ENCODE measurements around the gene AKR1D1. TPM values are rescaled to one million over a fixed set of nuclear protein-coding genes. Genes with fewer than 3 reads are reported as not detected.
"Not testable (repeated sequence)": the region's sequence is repeated elsewhere in the genome, so short reads cannot be mapped to it uniquely, and the experiment has no call there.

The AKR1D1 gene
- total RNA-seq, 4 donors from 2014 or later: not detected

DNA sequence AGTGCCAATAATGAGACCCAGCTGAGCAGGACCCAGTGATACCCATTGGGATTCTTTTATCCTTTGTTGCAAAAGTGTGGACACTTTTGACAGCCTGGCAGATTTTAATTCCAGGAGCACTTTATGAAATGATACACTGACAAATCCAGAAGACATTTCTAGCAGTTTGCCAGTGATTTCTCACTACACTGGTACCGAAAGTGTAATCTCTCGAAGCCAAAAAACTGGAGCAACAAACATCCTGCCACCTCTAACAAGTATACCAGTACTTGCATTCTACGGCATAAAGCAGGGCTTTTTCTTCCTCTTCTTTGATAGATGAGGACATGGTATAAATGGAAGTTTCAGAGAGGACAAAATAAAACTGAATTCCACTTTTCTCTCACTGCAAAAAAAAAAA lies 28.4 kb upstream of the AKR1D1 start:
- no peaks in the 10 kb centered on the region for H3K36me3 ChIP-seq
- no peak overlapping the region for H3K4me3 ChIP-seq
- no peak for DNase-seq
- no peak for TF ChIP-seq POLR2A (IDR thresholded peaks at IDR 0.05)
- TF ChIP-seq, protein P1, sequence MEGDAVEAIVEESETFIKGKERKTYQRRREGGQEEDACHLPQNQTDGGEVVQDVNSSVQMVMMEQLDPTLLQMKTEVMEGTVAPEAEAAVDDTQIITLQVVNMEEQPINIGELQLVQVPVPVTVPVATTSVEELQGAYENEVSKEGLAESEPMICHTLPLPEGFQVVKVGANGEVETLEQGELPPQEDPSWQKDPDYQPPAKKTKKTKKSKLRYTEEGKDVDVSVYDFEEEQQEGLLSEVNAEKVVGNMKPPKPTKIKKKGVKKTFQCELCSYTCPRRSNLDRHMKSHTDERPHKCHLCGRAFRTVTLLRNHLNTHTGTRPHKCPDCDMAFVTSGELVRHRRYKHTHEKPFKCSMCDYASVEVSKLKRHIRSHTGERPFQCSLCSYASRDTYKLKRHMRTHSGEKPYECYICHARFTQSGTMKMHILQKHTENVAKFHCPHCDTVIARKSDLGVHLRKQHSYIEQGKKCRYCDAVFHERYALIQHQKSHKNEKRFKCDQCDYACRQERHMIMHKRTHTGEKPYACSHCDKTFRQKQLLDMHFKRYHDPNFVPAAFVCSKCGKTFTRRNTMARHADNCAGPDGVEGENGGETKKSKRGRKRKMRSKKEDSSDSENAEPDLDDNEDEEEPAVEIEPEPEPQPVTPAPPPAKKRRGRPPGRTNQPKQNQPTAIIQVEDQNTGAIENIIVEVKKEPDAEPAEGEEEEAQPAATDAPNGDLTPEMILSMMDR (IDR thresholded peaks at IDR 0.05): no peak
- no peaks in the 10 kb centered on the region for H3K9me3 ChIP-seq
- no peaks in the 10 kb centered on the region for H3K27me3 ChIP-seq
- H3K27ac ChIP-seq: no peak overlapping the region
- no peaks in the 10 kb centered on the region for H3K4me1 ChIP-seq

DNA sequence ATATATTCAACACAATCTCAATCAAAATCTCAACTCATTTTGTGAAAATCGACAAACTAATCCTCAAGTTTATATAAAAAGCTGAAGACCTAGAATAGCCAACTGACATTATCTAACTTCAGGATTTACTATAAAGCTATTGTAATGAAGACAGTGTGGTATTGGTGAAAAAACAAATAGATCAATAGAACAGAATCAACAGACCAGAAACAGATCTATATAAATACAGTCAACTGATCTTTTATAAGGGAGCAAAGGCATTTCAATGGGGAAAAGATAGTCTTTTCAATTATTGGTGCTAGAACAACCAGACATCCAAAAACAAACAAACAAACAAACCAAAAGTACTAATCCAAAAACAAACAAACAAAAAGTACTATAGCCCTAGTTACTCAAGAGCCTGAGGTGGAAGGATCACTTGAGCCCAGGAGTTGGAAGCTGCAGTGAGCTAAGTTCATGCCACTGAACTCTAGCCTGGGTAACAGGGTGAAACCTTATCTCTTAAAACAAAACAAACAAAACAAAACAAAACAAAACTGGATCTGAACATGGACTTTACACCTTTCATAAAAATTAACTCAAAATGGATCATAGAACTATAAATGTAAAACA lies 26.6 kb upstream of the AKR1D1 start:
- H3K4me3 ChIP-seq: no peak overlapping the region
- no peak for DNase-seq
- no peaks in the 10 kb centered on the region for H3K27me3 ChIP-seq
- no peaks in the 10 kb centered on the region for H3K36me3 ChIP-seq
- H3K27ac ChIP-seq: no peak overlapping the region
- H3K4me1 ChIP-seq: no peaks in the 10 kb centered on the region
- no peaks in the 10 kb centered on the region for H3K9me3 ChIP-seq
- no peak for TF ChIP-seq POLR2A (IDR thresholded peaks at IDR 0.05)
- TF ChIP-seq, protein P1 (IDR thresholded peaks at IDR 0.05): no peak

GRCh38 chr7:138051712-138052247 lies 24.5 kb upstream of the AKR1D1 start:
- not testable (repeated sequence) for H3K27ac ChIP-seq, H3K27me3 ChIP-seq, H3K4me1 ChIP-seq, H3K9me3 ChIP-seq, H3K4me3 ChIP-seq, DNase-seq, H3K36me3 ChIP-seq

DNA sequence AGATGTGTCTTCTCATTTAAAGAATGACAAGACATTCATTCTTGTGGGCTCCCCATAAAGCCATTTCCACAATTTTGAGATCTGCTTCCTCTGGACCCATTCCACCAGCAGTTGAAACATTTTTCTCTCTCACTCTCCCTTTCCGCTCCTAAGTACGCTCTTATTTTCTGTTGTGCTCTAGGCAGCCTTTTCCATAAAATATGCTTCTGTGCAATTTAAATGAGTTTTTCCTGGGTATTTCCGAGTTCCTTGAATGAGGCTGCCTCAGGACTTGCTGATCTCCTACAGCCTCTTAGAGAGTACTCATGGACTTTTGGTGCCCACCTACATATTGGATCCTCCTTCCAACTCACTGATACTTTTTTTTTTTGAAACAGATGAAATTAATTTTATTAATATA lies 23.6 kb upstream of the AKR1D1 start:
- Histone ChIP-seq H3K4me1 (no peaks in the 10 kb centered on the region), H3K9me3 (no peaks in the 10 kb centered on the region), H3K27ac (no peak overlapping the region), H3K36me3 (no peaks in the 10 kb centered on the region), H3K27me3 (no peaks in the 10 kb centered on the region), H3K4me3 (no peak overlapping the region)
- no peak for DNase-seq
- TF ChIP-seq, protein P1 (IDR thresholded peaks at IDR 0.05): no peak
- no peak for TF ChIP-seq POLR2A (IDR thresholded peaks at IDR 0.05)

GRCh38 chr7:138055698-138056097 lies 20.6 kb upstream of the AKR1D1 start:
- DNase-seq, H3K4me3 ChIP-seq, H3K36me3 ChIP-seq, H3K27me3 ChIP-seq, H3K27ac ChIP-seq, H3K4me1 ChIP-seq, H3K9me3 ChIP-seq: not testable (repeated sequence)

- Histone ChIP-seq H3K27ac (no peak overlapping the region), H3K4me1 (no peaks in the 10 kb centered on the region), H3K27me3 (no peaks in the 10 kb centered on the region), H3K36me3 (no peaks in the 10 kb centered on the region), H3K4me3 (no peak overlapping the region), H3K9me3 (no peaks in the 10 kb centered on the region)
- DNase-seq: no peak
- TF ChIP-seq, protein P1 (IDR thresholded peaks at IDR 0.05): no peak
- no peak for TF ChIP-seq POLR2A (IDR thresholded peaks at IDR 0.05)
Measured at GRCh38 chr7:138063400-138063799, 12.9 kb upstream of the AKR1D1 start.

GRCh38 chr7:138064856-138065357 lies 11.4 kb upstream of the AKR1D1 start:
- no peak for DNase-seq
- no peaks in the 10 kb centered on the region for H3K36me3 ChIP-seq
- H3K27me3 ChIP-seq: no peaks in the 10 kb centered on the region
- no peak overlapping the region for H3K27ac ChIP-seq
- no peaks in the 10 kb centered on the region for H3K4me1 ChIP-seq
- H3K4me3 ChIP-seq: no peak overlapping the region
- no peak for TF ChIP-seq POLR2A (IDR thresholded peaks at IDR 0.05)
- TF ChIP-seq, protein P1 (IDR thresholded peaks at IDR 0.05): no peak
- no peaks in the 10 kb centered on the region for H3K9me3 ChIP-seq
